Smooth muscle cell of the coronary artery (primary cell): ENCODE data around the gene ACTR1A. TPM values are rescaled to one million over a fixed set of nuclear protein-coding genes. Genes with fewer than 3 reads are reported as not detected.

Source experiments
- total RNA-seq: library from RNA; depleted of rRNA; stranded (reverse); fragments of >200 nt; gene quantifications from 2 replicates; pipeline ENCODE4 v1.2.3, GENCODE V29; 2014; ENCODE audit warnings: low replicate concordance

The ACTR1A gene
- 73.4 and 142 TPM in 2 replicates for total RNA-seq

GRCh38 chr10:102502337-102503151 is at the start of gene ACTR1A:
ACTR1A (minus strand) TSS chr10:102502712; CDS start chr10:102502647, 65 bp downstream.

GRCh38 chr10:102503264-102504178 is 1.0 kb upstream of the ACTR1A start, which contains the start of gene SUFU:
SUFU (plus strand) TSS chr10:102503972; CDS start chr10:102504153, 181 bp downstream.

GRCh38 chr10:102451105-102451969 is 51.2 kb downstream of the ACTR1A start, which contains the start of gene C10orf95:
C10orf95 (minus strand) TSS chr10:102451543; CDS start chr10:102451093, 450 bp downstream.

GRCh38 chr10:102432162-102432950 is 70.2 kb downstream of the ACTR1A start, which contains the start of gene CUEDC2:
CUEDC2 (minus strand) TSS chr10:102432574; CDS start chr10:102425188, 7,386 bp downstream.

Other genes with a start within 250 kb of the ACTR1A start
- gene NFKB2, start 107.0 kb downstream of the ACTR1A start, total RNA-seq = 11.8 and 17.1 TPM in 2 replicates
- gene PSD, start 83.9 kb downstream of the ACTR1A start, total RNA-seq = 0.45 and 4.8 TPM in 2 replicates
- 4.1 and 9.0 TPM in 2 replicates for gene FBXL15, start 81.9 kb downstream of the ACTR1A start, total RNA-seq
- 24.8 and 50.2 TPM in 2 replicates for gene CUEDC2, start 70.1 kb downstream of the ACTR1A start, total RNA-seq
- not detected in 2 replicates for gene C10orf95, start 51.2 kb downstream of the ACTR1A start, total RNA-seq
- gene SUFU, start 1.3 kb upstream of the ACTR1A start, total RNA-seq = 1.3 and 3.0 TPM in 2 replicates
- gene TRIM8, start 141.8 kb upstream of the ACTR1A start, total RNA-seq = 38.3 and 93.6 TPM in 2 replicates
- gene ARL3, start 211.7 kb upstream of the ACTR1A start, total RNA-seq = 6.2 and 9.1 TPM in 2 replicates
- gene SFXN2, start 211.9 kb upstream of the ACTR1A start, total RNA-seq = 4.1 and 5.6 TPM in 2 replicates
- 49.0 and 58.6 TPM in 2 replicates for gene WBP1L, start 241.2 kb upstream of the ACTR1A start, total RNA-seq